ENCODE results near the gene OR7E24.
"Not testable (repeated sequence)": the region's sequence is repeated elsewhere in the genome, so short reads cannot be mapped to it uniquely, and the experiment has no call there.

OR7E24 gene

DNA sequence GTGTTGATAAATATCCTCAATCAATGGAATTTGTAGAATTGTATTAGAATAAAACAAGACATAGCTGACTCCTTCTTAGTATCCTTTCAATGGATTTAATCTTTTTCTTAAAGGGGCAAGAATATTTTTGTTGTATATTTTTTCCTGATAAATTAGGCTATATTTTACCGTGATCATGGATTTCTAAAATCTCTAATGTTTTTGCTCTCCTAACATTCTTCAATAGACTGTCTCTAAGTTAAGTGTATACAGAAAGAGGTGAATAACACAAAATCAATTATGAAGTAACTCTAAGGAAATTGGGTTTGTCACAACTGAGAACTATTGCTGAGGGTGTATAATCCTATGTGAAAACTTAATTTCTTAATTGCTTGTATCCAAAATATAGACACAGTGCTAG is at the start of gene OR7E24:
Gene OR7E24, plus strand, starts transcription at position 301 of the 400 bp plus-strand sequence. CDS start 114 bp downstream, outside the sequence.
- no peak for DNase-seq (ENCODE audit: low spot score)

GRCh38 chr19:9205501-9206113 is 45.1 kb upstream of the OR7E24 start:
- DNase-seq (ENCODE audit: low spot score) = peak; percentile 76

GRCh38 chr19:9219489-9219888 is 31.2 kb upstream of the OR7E24 start, which contains the start of gene OR7D4:
Gene OR7D4 (minus strand): TSS chr19:9219589. CDS start chr19:9214837, 4,752 bp downstream.
- DNase-seq (ENCODE audit: low spot score) = no peak

DNA sequence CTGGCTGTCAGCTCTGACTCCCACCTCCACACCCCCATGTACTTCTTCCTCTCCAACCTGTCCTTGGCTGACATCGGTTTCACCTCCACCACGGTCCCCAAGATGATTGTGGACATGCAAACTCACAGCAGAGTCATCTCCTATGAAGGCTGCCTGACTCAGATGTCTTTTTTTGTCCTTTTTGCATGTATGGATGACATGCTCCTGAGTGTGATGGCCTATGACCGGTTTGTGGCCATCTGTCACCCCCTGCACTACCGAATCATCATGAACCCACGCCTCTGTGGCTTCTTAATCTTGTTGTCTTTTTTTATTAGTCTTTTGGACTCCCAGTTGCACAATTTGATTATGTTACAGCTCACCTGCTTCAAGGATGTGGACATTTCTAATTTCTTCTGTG is 506 bp downstream of the OR7E24 start:
- no peak for DNase-seq (ENCODE audit: low spot score)

GRCh38 chr19:9283485-9283884 is 32.8 kb downstream of the OR7E24 start:
- not testable (repeated sequence) for DNase-seq (ENCODE audit: low spot score)

DNA sequence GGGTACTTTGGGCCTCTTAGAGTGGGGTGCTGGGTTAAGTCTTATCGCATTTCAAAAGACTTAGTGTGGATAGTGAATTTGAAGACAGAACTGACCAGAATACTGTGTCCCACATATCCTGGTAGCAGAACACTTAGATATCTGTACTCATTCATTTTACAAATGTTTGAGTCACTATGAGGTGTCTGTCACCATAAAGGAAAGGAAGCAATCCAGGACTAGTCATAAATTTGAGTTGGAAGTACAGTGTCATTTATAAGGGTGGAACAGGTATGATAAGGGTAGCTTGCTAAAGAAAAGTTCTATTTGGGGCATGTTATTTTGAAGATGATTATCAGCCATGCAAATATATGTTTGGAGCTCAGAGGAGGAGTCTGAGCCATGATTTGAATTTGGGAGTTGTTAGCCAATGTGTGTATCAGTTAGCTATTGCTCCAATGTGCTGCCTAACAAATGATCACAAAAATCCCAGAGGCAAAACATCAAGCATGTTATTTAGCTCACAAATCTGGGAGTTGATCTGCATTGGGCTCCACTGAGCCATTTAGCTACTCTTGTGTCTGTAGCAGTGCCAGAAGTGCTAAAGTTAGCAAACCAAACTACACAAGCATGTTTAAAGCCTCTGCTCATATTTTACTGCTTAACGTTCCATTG is 38.6 kb downstream of the OR7E24 start:
- DNase-seq (ENCODE audit: low spot score) = no peak

DNA sequence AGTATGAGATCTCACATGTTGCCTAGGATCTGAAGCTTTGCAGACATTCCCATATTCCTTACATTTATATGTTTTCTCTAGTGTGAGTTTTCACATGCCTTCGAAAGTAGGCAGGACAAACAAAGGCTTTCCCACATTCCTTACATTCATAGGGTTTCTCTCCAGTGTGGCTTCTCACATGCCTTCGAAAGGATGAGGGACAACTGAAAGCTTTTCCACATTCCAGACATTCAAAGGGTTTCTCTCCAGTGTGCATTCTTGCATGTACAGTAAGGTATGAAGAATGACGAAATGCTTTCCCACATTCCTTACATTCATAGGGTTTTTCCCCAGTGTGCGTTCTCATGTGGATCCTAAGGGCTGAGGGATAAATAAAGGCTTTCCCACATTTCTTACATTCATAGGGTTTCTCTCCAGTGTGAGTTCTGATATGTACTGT is 44.7 kb downstream of the OR7E24 start:
- DNase-seq (ENCODE audit: low spot score) = no peak

- no peak for DNase-seq (ENCODE audit: low spot score)
Measured at GRCh38 chr19:9296336-9296735, 45.6 kb downstream of the OR7E24 start.

All from GM03348 (cell line).